Measurements from ENCODE around the gene ADAMTSL3. TPM values are rescaled to one million over a fixed set of nuclear protein-coding genes. Genes with fewer than 3 reads are reported as not detected.

Gene ADAMTSL3
- total RNA-seq, 5 donors from 2014 or later (not counting 1 experiment from before 2014, with no cell fraction given): 0.07 to 0.15 (median 0.12) TPM; not detected in 1

Other genes with a start within 250 kb of the ADAMTSL3 start
- gene SH3GL3, start 206.8 kb upstream of the ADAMTSL3 start, total RNA-seq: not detected

All from T-cell (primary cell).